Neutrophil (primary cell): ENCODE results near the gene IZUMO1.

Experiments used
- H3K27ac ChIP-seq: fragments of 200-600 bp; sonication (generic); 2 replicates; pipeline ENCODE4 v1.5.1; 2016; ENCODE audit warnings: mild to moderate bottlenecking, moderate library complexity
- H3K27me3 ChIP-seq: fragments of 200-600 bp; sonication (generic); 2 replicates; pipeline ENCODE4 v1.6.0; 2016; ENCODE audit warnings: mild to moderate bottlenecking
- H3K36me3 ChIP-seq: fragments of 200-600 bp; sonication (generic); 2 replicates; pipeline ENCODE4 v1.5.1; 2017
- H3K4me1 ChIP-seq, 2 experiments: fragments of 200-600 bp in 1 of 2; sonication (generic) in 1 of 2; 1 replicate in 1 of 2; 2 replicates in 1 of 2; pipeline versions ENCODE4 v1.5.1 to v1.6.1; 2013 to 2016; ENCODE audit warnings: low read depth in 1 of 2, low read length in 1 of 2, mild to moderate bottlenecking in 1 of 2, moderate library complexity in 1 of 2; ENCODE audit not compliant: control insufficient read depth in 1 of 2, insufficient read depth in 1 of 2
- H3K4me3 ChIP-seq, 2 experiments: fragments of 200-600 bp in 1 of 2; sonication (generic) in 1 of 2; 1 replicate in 1 of 2; 2 replicates in 1 of 2; pipeline ENCODE4 v1.5.1; 2013 to 2016; ENCODE audit warnings: low read depth in 1 of 2, low read length in 1 of 2, mild to moderate bottlenecking in 1 of 2, moderate library complexity in 1 of 2
- H3K9me3 ChIP-seq: fragments of 200-600 bp; sonication (generic); 2 replicates; pipeline ENCODE4 v1.5.1; 2016
- CTCF ChIP-seq: fragments of 200-600 bp; sonication (generic); IDR thresholded peaks from 2 replicates; pipeline ENCODE4 v1.5.1; 2016; ENCODE audit warnings: antibody characterized with exemption

Gene IZUMO1

GRCh38 chr19:48755787-48756186, 9.1 kb upstream of the IZUMO1 start:
- no peaks in the 10 kb centered on the region for H3K36me3 ChIP-seq

GRCh38 chr19:48755084-48755641, 8.5 kb upstream of the IZUMO1 start, which contains the start of gene FGF21:
FGF21 (plus strand) TSS chr19:48755524; CDS start chr19:48756237, 713 bp downstream.
- no peak for TF ChIP-seq CTCF
- Histone ChIP-seq H3K4me3 (no peak within 1 kb of the TSS), H3K27me3 (peaks cover 71% of the 10 kb centered on the region), H3K27ac (no peak within 1 kb of the TSS), H3K9me3 (no peaks in the 10 kb centered on the region), H3K4me1 (peaks cover 0 to under 1% of the 10 kb centered on the region in 2 experiments), H3K36me3 (no peaks in the 10 kb centered on the region)

More at GRCh38 chr19:48755787-48756186, 9.1 kb upstream of the IZUMO1 start:
- Histone ChIP-seq H3K9me3 (no peaks in the 10 kb centered on the region), H3K4me3 (no peak overlapping the region), H3K27ac (no peak overlapping the region), H3K4me1 (peaks cover 4 to 6% of the 10 kb centered on the region in 2 experiments), H3K27me3 (peaks cover 71% of the 10 kb centered on the region)
- TF ChIP-seq CTCF = no peak

GRCh38 chr19:48752496-48753365, 6.0 kb upstream of the IZUMO1 start, which contains the start of gene FUT1:
FUT1 (minus strand) TSS chr19:48752641; CDS start chr19:48751281, 1,360 bp downstream.
- Histone ChIP-seq H3K27ac (no peak within 1 kb of the TSS), H3K36me3 (no peaks in the 10 kb centered on the region), H3K27me3 (peaks cover 82% of the 10 kb centered on the region), H3K4me3 (no peak within 1 kb of the TSS), H3K4me1 (no peaks in the 10 kb centered on the region), H3K9me3 (no peaks in the 10 kb centered on the region)
- TF ChIP-seq CTCF = no peak

GRCh38 chr19:48751845-48752495, 5.3 kb upstream of the IZUMO1 start:
- Histone ChIP-seq H3K36me3 (no peaks in the 10 kb centered on the region), H3K4me1 (no peaks in the 10 kb centered on the region), H3K27me3 (peaks cover 90% of the 10 kb centered on the region), H3K4me3 (no peak overlapping the region), H3K9me3 (no peaks in the 10 kb centered on the region), H3K27ac (no peak overlapping the region)
- TF ChIP-seq CTCF = no peak

GRCh38 chr19:48750771-48751504, 4.2 kb upstream of the IZUMO1 start:
- no peak overlapping the region for H3K27ac ChIP-seq
- TF ChIP-seq CTCF = no peak
- no peaks in the 10 kb centered on the region for H3K9me3 ChIP-seq
- H3K4me3 ChIP-seq = no peak overlapping the region
- H3K4me1 ChIP-seq = no peaks in the 10 kb centered on the region
- peaks cover 97% of the 10 kb centered on the region for H3K27me3 ChIP-seq
- H3K36me3 ChIP-seq = no peaks in the 10 kb centered on the region
